Measurements from ENCODE around the gene EHMT1.
A peak's percentile ranks its signal among the peaks of the same experiment; 100 is the strongest.

EHMT1 gene

DNA sequence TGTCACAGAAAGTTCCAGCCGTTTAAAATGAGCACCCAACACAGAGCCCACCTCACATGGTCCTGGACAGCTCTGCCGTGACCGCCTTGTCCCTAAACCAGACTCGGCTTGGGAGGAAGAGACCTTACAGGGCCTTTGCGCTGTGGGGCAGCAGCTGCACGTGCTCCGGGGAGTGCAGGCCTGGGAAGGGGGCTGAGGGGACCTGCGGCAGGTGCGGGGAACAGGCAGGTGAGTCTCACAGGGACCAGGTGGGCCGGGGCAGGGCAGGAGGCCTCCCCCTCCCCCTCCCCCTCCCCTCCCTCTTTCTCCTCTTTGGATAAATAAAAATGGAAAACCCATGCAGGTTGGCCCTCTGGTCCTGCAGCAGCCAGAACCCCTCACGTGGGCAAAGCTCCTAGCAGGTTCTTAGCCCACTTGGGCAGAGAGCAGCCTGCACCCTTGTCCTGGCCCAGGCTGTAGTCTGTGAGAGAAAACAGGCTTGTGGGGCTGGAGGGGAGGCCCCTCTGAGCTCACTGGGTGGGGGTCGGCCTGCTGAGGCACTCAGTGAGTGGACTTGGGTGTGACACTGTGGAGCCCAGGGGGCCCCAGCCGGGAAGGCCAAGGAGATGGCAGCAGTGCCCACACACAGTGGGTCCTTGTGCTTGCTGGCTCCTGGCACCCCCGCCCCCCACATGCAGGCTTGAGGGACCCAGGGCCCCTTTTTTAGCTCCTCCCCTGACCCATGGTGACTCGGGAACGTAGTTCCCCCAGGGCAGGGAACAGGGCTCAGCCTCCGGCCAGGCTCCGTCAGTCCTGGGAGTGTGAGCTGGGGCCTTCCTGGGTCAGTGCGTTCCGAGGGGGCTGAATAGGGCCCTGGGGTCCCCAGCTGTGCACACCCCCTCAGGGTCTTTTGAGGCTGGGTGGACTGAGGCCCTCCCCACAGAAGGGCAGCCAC lies 218.8 kb downstream of the EHMT1 start:
- no peak for FAIRE-seq
- no peak for TF ChIP-seq POLR2AphosphoS5 (IDR thresholded peaks at IDR 0.05; ENCODE audit: low read depth, low read length)
- no peak for DNase-seq (ENCODE audit: insufficient read length)

DNA sequence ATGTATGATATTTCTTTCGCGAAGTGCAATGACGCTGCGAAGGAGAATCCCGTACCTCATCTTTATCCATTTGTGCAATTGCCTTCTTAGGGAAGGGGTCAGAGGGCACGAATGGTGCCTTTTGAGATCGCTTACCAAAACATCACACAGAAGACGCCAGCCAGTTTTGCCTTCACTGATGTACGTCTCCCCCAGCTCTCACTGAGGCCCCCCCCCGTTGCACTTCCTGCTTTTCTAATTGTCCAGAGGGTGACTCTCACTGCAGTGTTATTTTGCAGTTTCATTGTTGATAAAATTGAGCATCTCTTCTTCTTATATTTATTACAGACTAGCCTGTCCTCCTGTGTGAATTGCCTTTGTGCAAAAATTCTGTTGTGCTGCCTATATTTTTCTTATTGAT lies 219.8 kb downstream of the EHMT1 start:
- no peak for FAIRE-seq
- no peak for DNase-seq (ENCODE audit: insufficient read length)
- no peak for TF ChIP-seq POLR2A (IDR thresholded peaks at IDR 0.05; ENCODE audit: low read depth, low read length)
- TF ChIP-seq POLR2AphosphoS5 (IDR thresholded peaks at IDR 0.05; ENCODE audit: low read depth, low read length) = no peak
- no peak for TF ChIP-seq TAF1 (IDR thresholded peaks at IDR 0.05; ENCODE audit: borderline replicate concordance, low read depth, low read length)

DNA sequence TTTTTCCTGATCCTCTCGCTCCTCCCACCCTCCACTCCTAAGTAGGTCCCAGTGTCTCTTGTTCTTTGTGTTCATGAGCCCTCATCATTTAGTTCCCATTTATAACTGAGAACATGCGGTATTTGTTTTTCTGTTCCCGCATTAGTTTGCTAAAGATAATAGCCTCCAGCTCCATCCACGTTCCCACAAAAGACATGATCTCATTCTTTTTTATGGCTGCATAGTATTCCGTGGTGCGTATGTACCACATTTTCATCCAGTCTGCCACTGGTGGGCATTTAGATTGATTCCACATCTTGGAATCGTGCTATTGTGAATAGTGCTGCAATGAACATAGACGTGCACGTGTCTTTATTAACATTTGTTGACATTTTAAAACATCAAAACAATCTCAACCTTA lies 224.6 kb downstream of the EHMT1 start:
- no peak for FAIRE-seq
- TF ChIP-seq POLR2A (IDR thresholded peaks at IDR 0.05; ENCODE audit: low read depth, low read length) (no peak), POLR2AphosphoS5 (IDR thresholded peaks at IDR 0.05; ENCODE audit: low read depth, low read length) (no peak), TAF1 (IDR thresholded peaks at IDR 0.05; ENCODE audit: borderline replicate concordance, low read depth, low read length) (no peak)
- no peak for DNase-seq (ENCODE audit: insufficient read length)

DNA sequence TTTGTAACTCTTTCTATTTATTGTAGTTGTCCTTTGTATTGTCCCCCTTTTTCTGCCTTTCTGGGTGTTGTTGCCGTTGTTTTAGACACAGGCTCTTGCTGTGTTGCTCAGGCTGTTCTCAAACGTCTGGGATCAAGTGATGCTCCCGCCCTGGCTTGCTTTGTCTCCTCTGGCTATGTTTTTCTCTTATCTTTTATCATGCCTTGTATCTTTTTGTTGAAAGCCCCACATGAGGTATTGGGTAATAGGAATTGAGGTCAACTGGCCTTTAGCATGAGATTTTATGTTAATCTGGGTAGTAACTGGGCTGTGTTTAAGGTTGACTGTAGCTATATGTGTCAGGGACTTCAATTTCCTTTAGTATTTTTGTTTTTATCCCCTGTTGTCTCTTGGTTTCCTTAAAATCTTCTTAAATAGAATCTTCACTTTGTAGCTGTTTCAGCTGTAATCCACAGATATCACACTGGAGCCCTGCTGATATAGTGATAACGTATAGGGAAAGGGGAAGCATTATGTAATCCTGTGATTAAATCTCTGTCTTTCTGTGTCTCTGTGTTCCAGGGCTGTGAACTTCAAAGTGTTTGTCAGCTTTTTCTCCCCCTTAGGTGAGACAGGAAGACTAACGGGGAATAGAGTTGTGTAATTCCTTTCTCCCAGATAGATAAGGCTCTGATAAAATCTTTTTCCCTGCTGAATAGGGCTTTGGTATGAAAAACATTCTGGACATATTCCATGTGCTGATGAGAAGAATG lies 232.9 kb downstream of the EHMT1 start:
- DNase-seq (ENCODE audit: insufficient read length) (no peak), FAIRE-seq (no peak)
- TF ChIP-seq TAF1 (IDR thresholded peaks at IDR 0.05; ENCODE audit: borderline replicate concordance, low read depth, low read length) = no peak
- no peak for TF ChIP-seq POLR2A (IDR thresholded peaks at IDR 0.05; ENCODE audit: low read depth, low read length)
- TF ChIP-seq POLR2AphosphoS5 (IDR thresholded peaks at IDR 0.05; ENCODE audit: low read depth, low read length) = no peak

DNA sequence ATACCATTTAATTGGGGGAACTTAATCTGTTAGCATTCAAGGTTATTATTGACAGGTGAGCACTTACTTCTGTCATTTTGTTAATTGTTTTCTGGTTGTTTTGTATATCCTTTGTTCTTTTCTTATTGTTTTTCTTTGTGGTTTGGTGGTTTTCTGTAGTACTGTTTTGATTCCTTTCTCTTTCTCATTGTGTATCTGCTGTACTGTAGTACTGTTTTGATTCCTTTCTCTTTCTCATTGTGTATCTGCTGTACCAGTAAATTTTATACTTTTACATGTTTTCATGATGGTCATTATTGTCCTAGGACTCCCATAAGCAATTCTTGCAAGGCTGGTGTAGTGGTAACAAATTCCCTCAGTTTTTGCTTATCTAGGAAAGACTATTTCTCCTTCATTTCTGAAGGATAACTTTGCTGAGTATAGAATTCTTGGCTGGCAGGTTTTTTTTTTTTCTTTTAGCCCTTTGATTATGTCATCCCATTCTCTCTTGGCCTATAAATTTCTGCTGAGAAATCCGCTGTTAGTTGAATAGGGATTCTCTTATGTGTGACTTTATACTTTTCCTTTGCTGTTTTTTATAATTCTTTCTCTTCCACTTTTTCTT lies 234.7 kb downstream of the EHMT1 start:
- TF ChIP-seq POLR2AphosphoS5 (IDR thresholded peaks at IDR 0.05; ENCODE audit: low read depth, low read length) = no peak
- TF ChIP-seq POLR2A (IDR thresholded peaks at IDR 0.05; ENCODE audit: low read depth, low read length) = no peak
- no peak for TF ChIP-seq TAF1 (IDR thresholded peaks at IDR 0.05; ENCODE audit: borderline replicate concordance, low read depth, low read length)
- no peak for FAIRE-seq
- DNase-seq (ENCODE audit: insufficient read length) = no peak

DNA sequence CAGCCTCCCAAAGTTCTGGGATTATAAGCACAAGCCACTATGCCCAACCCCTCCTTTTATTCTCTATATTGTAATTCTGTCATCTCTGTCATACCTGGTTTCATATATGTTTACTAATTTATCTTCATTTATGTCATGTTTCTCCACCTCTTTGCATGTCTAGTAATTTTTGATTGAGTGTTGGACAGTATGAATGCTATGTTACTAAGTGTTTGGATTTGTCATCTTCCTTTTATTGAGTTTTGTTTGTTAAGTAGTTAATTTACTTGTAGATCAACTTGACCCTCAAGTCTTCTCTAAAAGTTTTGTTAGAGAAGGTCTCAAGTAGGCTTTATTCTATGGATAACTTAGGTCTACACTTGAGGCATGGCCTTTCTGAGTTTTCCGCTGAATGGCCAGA lies 241.6 kb downstream of the EHMT1 start:
- DNase-seq (ENCODE audit: insufficient read length) = no peak

DNA sequence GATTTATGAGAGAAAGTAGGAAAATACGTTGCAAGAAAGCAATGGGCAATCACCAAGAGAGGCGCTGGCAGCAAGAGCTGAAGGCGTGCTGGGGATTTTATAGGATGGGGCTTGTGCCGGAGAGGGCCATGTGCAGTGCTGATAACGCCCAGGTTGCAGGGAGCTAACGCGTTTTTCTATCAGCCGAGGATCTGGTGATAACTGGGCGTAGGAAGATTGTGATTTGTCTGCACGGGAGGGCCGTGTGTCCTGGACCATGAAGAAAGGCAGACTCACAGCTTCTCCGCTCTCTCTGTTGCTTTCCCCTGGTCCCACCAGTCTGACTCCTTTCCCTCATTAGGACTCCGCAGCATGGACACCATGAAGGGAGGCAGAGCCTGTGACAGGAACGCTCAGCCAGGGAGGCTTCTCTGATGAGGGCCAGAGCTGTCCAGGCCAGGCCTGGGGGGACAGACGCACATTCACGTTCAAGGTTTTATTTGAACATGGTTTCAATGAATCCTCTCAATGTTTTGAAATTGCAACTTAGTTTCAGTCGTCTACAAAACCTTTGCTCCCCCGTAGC lies 246.9 kb downstream of the EHMT1 start:
- no peak for FAIRE-seq
- DNase-seq (ENCODE audit: insufficient read length) = no peak
- TF ChIP-seq POLR2A (IDR thresholded peaks at IDR 0.05; ENCODE audit: low read depth, low read length) (no peak), POLR2AphosphoS5 (IDR thresholded peaks at IDR 0.05; ENCODE audit: low read depth, low read length) (no peak), TAF1 (IDR thresholded peaks at IDR 0.05; ENCODE audit: borderline replicate concordance, low read depth, low read length) (no peak)

More for the DNA sequence above, 241.6 kb downstream of the EHMT1 start:
- TF ChIP-seq POLR2AphosphoS5 (IDR thresholded peaks at IDR 0.05; ENCODE audit: low read depth, low read length) (no peak), POLR2A (IDR thresholded peaks at IDR 0.05; ENCODE audit: low read depth, low read length) (no peak), TAF1 (IDR thresholded peaks at IDR 0.05; ENCODE audit: borderline replicate concordance, low read depth, low read length) (no peak)
- no peak for FAIRE-seq

DNA sequence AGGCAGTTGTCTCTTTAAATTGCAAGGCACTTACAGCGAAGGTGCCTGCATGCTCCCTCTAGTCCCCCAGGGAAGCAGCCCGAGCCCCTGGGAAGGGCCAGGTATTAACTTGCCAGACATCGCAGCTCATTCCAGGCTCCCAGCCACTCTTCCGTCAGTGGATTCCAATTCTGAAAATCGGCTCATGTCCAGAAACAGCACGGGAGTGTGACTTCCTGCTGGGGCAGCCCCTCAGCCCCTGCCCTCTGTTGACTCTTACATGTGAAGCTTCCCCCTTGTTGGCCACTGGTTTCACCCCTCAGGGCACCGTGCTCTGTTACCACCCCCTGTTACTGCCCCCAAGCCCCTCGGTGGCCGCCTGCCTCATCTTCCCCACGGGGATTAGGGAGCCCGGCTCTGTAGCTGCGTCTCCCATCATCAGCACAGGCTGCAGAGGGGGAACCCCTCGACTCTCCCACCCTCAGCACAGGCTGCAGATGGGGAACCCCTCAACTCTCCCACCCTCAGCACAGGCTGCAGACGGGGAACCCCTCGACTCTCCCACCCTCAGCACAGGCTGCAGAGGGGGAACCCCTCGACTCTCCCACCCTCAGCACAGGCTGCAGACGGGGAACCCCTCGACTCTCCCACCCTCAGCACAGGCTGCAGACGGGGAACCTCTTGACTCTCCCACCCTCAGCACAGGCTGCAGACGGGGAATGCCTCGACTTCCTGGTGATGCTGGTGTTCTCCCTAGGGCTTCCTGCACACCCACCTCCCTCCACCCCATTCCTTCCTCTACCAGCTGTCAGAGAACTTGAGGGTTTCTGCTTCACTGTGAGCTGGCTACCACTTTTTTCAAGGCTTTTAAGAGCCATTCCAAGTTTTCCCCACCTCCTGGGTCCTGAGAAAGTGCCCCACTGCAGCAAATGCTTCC lies 247.7 kb downstream of the EHMT1 start:
- DNase-seq (ENCODE audit: insufficient read length) (no peak), FAIRE-seq (peak; percentile 94)
- TF ChIP-seq POLR2AphosphoS5 (IDR thresholded peaks at IDR 0.05; ENCODE audit: low read depth, low read length) (no peak), POLR2A (IDR thresholded peaks at IDR 0.05; ENCODE audit: low read depth, low read length) (no peak), TAF1 (IDR thresholded peaks at IDR 0.05; ENCODE audit: borderline replicate concordance, low read depth, low read length) (no peak)

DNA sequence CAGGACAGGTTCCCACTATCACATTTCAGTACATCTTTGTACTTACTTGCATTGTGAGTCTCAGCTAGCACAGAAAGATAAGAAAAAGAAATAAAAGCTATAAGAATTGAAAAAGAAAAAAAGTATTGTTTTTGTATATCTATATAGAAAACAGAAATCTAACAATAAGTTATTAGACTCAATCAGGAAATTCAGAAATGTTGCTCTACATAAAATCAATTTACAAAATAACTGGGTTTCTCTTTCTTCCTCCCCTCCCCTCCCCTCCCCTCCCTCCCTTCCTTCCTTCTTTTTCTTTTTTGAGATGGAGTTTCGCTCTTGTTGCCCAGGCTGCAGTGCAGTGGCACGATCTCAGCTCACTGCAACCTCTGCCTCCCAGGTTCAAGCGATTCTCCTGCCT lies 251.6 kb downstream of the EHMT1 start:
- no peak for TF ChIP-seq TAF1 (IDR thresholded peaks at IDR 0.05; ENCODE audit: borderline replicate concordance, low read depth, low read length)
- TF ChIP-seq POLR2A (IDR thresholded peaks at IDR 0.05; ENCODE audit: low read depth, low read length) = no peak
- no peak for TF ChIP-seq POLR2AphosphoS5 (IDR thresholded peaks at IDR 0.05; ENCODE audit: low read depth, low read length)
- no peak for FAIRE-seq

DNA sequence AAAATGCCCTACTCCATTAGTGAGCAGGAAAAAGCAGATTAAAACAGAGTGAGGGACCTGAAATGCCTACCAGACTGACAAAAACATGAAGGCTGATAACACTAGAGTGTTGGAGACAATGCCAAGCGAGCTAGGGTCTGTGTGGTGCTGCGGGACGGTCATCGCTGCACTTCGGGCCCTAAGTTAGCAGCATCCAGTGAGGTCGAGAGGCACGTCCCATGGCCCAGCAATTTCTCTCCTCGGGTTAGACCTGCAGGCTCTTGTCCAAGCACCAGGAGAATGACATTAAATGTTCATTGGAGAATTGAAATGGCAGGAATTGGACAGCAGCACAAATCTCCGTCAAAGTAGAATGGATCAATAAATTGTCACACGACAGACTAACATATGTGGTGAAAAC lies 253.5 kb downstream of the EHMT1 start:
- FAIRE-seq (no peak), DNase-seq (ENCODE audit: insufficient read length) (no peak)
- TF ChIP-seq TAF1 (IDR thresholded peaks at IDR 0.05; ENCODE audit: borderline replicate concordance, low read depth, low read length) (no peak), POLR2A (IDR thresholded peaks at IDR 0.05; ENCODE audit: low read depth, low read length) (no peak), POLR2AphosphoS5 (IDR thresholded peaks at IDR 0.05; ENCODE audit: low read depth, low read length) (no peak)

More for the DNA sequence above, 251.6 kb downstream of the EHMT1 start:
- DNase-seq (ENCODE audit: insufficient read length) = no peak
